ENCODE results near the gene APP.
"Not testable (repeated sequence)": the region's sequence is repeated elsewhere in the genome, so short reads cannot be mapped to it uniquely, and the experiment has no call there.

The APP gene

GRCh38 chr21:26085882-26086281 lies 84.7 kb downstream of the APP start (continued):
- TF ChIP-seq ZNF175 (tag by site-specific recombination; IDR thresholded peaks at IDR 0.05) = no peak
- TF ChIP-seq EGR2 (tag by site-specific recombination; IDR thresholded peaks at IDR 0.05; ENCODE audit: low read depth) = no peak
- TF ChIP-seq PRDM1 (tag by site-specific recombination; IDR thresholded peaks at IDR 0.05) = peak; percentile 69; the same call in 1 of the 2 replicates

- CTCF ChIA-PET = no interaction called here
- Histone ChIP-seq H3K4me1 (ENCODE audit: control insufficient read depth, insufficient read depth, low read length) (peaks cover 12% of the 10 kb centered on the region; the same call in 1 of the 2 replicates), H3K9me3 (ENCODE audit: control insufficient read depth, insufficient read depth, low read depth, low read length) (no peaks in the 10 kb centered on the region), H3K36me3 (ENCODE audit: control insufficient read depth in 2 of 2, insufficient read depth in 1 of 2, low read length in 2 of 2) (peaks cover 5 to 9% of the 10 kb centered on the region in 2 experiments; a peak in 2 of 3 replicates), H3K4me3 (ENCODE audit: low read depth, low read length) (no peak overlapping the region), H3K27ac (ENCODE audit: extremely low read depth, low read depth, low read length) (no peak overlapping the region)
- POLR2A ChIA-PET = no interaction called here
- TF ChIP-seq ATF2 (tag by site-specific recombination; IDR thresholded peaks at IDR 0.05; ENCODE audit: low read depth) (peak; percentile 32; the same call in 1 of the 2 replicates), ZNF2 (tag by site-specific recombination; IDR thresholded peaks at IDR 0.05) (no peak)
These were observed 85.4 kb downstream of the APP start for GRCh38 chr21:26085127-26085526.

GRCh38 chr21:26082549-26082948 lies 88.0 kb downstream of the APP start:
- POLR2A ChIA-PET = no interaction called here
- Histone ChIP-seq H3K27ac (ENCODE audit: extremely low read depth, low read depth, low read length) (no peak overlapping the region), H3K9me3 (ENCODE audit: control insufficient read depth, insufficient read depth, low read depth, low read length) (no peaks in the 10 kb centered on the region), H3K36me3 (ENCODE audit: control insufficient read depth in 2 of 2, insufficient read depth in 1 of 2, low read length in 2 of 2) (peaks cover 0 to 6% of the 10 kb centered on the region in 2 experiments; a peak in 1 of 3 replicates), H3K4me3 (ENCODE audit: low read depth, low read length) (no peak overlapping the region), H3K4me1 (ENCODE audit: control insufficient read depth, insufficient read depth, low read length) (peaks cover 11% of the 10 kb centered on the region; the same call in 1 of the 2 replicates)
- TF ChIP-seq EGR2 (tag by site-specific recombination; IDR thresholded peaks at IDR 0.05; ENCODE audit: low read depth) (peak; percentile 44; the same call in 1 of the 2 replicates), ZNF701 (tag by site-specific recombination; IDR thresholded peaks at IDR 0.05) (no peak)
- CTCF ChIA-PET = no interaction called here

- H3K27ac ChIP-seq (ENCODE audit: extremely low read depth, low read depth, low read length); H3K36me3 ChIP-seq (ENCODE audit: control insufficient read depth in 2 of 2, insufficient read depth in 1 of 2, low read length in 2 of 2); H3K4me3 ChIP-seq (ENCODE audit: low read depth, low read length); CTCF ChIA-PET; POLR2A ChIA-PET; H3K9me3 ChIP-seq (ENCODE audit: control insufficient read depth, insufficient read depth, low read depth, low read length): not testable (repeated sequence)
- peaks cover 10% of the 10 kb centered on the region; the same call in 1 of the 2 replicates for H3K4me1 ChIP-seq (ENCODE audit: control insufficient read depth, insufficient read depth, low read length)
These were observed 89.3 kb downstream of the APP start for GRCh38 chr21:26081175-26081760.

GRCh38 chr21:26080211-26080610 lies 90.4 kb downstream of the APP start:
- H3K36me3 ChIP-seq (ENCODE audit: control insufficient read depth in 2 of 2, insufficient read depth in 1 of 2, low read length in 2 of 2) = peaks cover 0 to 6% of the 10 kb centered on the region in 2 experiments; a peak in 1 of 3 replicates
- no peak overlapping the region for H3K4me3 ChIP-seq (ENCODE audit: low read depth, low read length)
- H3K9me3 ChIP-seq (ENCODE audit: control insufficient read depth, insufficient read depth, low read depth, low read length) = no peaks in the 10 kb centered on the region
- no peak overlapping the region for H3K27ac ChIP-seq (ENCODE audit: extremely low read depth, low read depth, low read length)
- CTCF ChIA-PET = no interaction called here
- H3K4me1 ChIP-seq (ENCODE audit: control insufficient read depth, insufficient read depth, low read length) = peaks cover 10% of the 10 kb centered on the region; the same call in 1 of the 2 replicates
- TF ChIP-seq ZNF354C (tag by site-specific recombination; IDR thresholded peaks at IDR 0.05; ENCODE audit: borderline replicate concordance, low read depth) (no peak), ZNF600 (tag by site-specific recombination; IDR thresholded peaks at IDR 0.05) (no peak), ZNF585B (tag by site-specific recombination; IDR thresholded peaks at IDR 0.05) (no peak)
- TF ChIP-seq, protein P1, sequence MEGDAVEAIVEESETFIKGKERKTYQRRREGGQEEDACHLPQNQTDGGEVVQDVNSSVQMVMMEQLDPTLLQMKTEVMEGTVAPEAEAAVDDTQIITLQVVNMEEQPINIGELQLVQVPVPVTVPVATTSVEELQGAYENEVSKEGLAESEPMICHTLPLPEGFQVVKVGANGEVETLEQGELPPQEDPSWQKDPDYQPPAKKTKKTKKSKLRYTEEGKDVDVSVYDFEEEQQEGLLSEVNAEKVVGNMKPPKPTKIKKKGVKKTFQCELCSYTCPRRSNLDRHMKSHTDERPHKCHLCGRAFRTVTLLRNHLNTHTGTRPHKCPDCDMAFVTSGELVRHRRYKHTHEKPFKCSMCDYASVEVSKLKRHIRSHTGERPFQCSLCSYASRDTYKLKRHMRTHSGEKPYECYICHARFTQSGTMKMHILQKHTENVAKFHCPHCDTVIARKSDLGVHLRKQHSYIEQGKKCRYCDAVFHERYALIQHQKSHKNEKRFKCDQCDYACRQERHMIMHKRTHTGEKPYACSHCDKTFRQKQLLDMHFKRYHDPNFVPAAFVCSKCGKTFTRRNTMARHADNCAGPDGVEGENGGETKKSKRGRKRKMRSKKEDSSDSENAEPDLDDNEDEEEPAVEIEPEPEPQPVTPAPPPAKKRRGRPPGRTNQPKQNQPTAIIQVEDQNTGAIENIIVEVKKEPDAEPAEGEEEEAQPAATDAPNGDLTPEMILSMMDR (tag by site-specific recombination; IDR thresholded peaks at IDR 0.05) = no peak
- POLR2A ChIA-PET = interaction anchor here (0.6 kb wide), 1 partner anchor 24 kb away, joined by 5 read pairs; no protein-coding TSS in a partner anchor

All from HEK293 (cell line).